Renal pelvis (tissue), 4 donors: ENCODE data around the gene UQCR10. TPM values are rescaled to one million over a fixed set of nuclear protein-coding genes. Genes with fewer than 3 reads are reported as not detected.

Experiments
- DNase-seq: peaks from one replicate; pipeline ENCODE4 v3.0.0-alpha.2; 2013
- polyA plus RNA-seq, 3 donors: library from polyadenylated mRNA; unstranded; fragments of 120-200 nt; gene quantifications; one replicate each; pipeline ENCODE4 v1.2.1, GENCODE V29; 2013; ENCODE audit not compliant: insufficient read length in 3 of 3

The UQCR10 gene
- polyA plus RNA-seq, 3 donors: 136 to 168 (median 151) TPM

GRCh38 chr22:29817724-29818123 lies 50.6 kb downstream of the UQCR10 start:
- DNase-seq: no peak

GRCh38 chr22:29819501-29819900 lies 52.3 kb downstream of the UQCR10 start:
- no peak for DNase-seq

Other genes starting within 250 kb of the UQCR10 start
- 10 to 100 TPM; 31.5 to 37.1 (median 33.6) TPM for gene THOC5, start 213.6 kb upstream of the UQCR10 start, polyA plus RNA-seq
- gene NIPSNAP1, start 186.3 kb upstream of the UQCR10 start, polyA plus RNA-seq: 100 to 1,000 TPM; 142 to 170 (median 157) TPM
- gene NF2, start 163.7 kb upstream of the UQCR10 start, polyA plus RNA-seq: 10 to 100 TPM; 25.9 to 31.5 (median 29.3) TPM
- gene CABP7, start 47.4 kb upstream of the UQCR10 start, polyA plus RNA-seq: under 1 TPM in 2 of 3 donors, not detected in 1; 0.11 to 0.12 TPM
- gene ZMAT5, start 362 bp upstream of the UQCR10 start, polyA plus RNA-seq: 10 to 100 TPM; 22.5 to 29.7 (median 27.1) TPM
- gene ASCC2, start 70.9 kb downstream of the UQCR10 start, polyA plus RNA-seq: 10 to 100 TPM; 49.1 to 54.4 (median 52.1) TPM
- 10 to 100 TPM; 32.4 to 47.5 (median 44.9) TPM for gene MTMR3, start 115.8 kb downstream of the UQCR10 start, polyA plus RNA-seq